HEK293 (cell line): Measurements from ENCODE around the gene KCNMB1.

Source experiments
- CTCF ChIA-PET: fragments of 350-600 bp; formaldehyde crosslinking; extraction: SDS; loops from one replicate; lab custom pipeline; 2021; ENCODE audit warnings: antibody characterized with exemption; lab: Yijun Ruan, JAX
- POLR2A ChIA-PET: fragments of 300-600 bp; formaldehyde crosslinking; extraction: SDS; loops from one replicate; lab custom pipeline; 2020; ENCODE audit warnings: antibody characterized with exemption, inconsistent platforms; lab: Yijun Ruan, JAX
- H3K27ac ChIP-seq: fragments of 200-500 bp; sonication (Bioruptor generic); 2 replicates; pipeline ENCODE4 v1.5.1; 2014; ENCODE audit warnings: low read depth, low read length, control low read depth, inconsistent platforms; ENCODE audit errors: extremely low read depth
- H3K36me3 ChIP-seq, 2 experiments: fragments of 200-500 bp in 1 of 2; sonication (Bioruptor generic) in 1 of 2; 1 replicate in 1 of 2; 2 replicates in 1 of 2; pipeline ENCODE4 v1.5.1; 2014 to 2017; ENCODE audit warnings: inconsistent platforms in 2 of 2, low read length in 2 of 2; ENCODE audit not compliant: control insufficient read depth in 2 of 2, insufficient read depth in 1 of 2
- H3K4me1 ChIP-seq: fragments of 200-500 bp; sonication (Bioruptor generic); 2 replicates; pipeline ENCODE4 v1.5.1; 2014; ENCODE audit warnings: mild to moderate bottlenecking, low read length, inconsistent platforms; ENCODE audit not compliant: control insufficient read depth, insufficient read depth
- H3K4me3 ChIP-seq: 2 replicates; pipeline ENCODE4 v1.5.1; 2011; ENCODE audit warnings: low read depth, mild to moderate bottlenecking, control low read depth, low read length, moderate library complexity
- H3K9me3 ChIP-seq: fragments of 200-500 bp; sonication (Bioruptor generic); 2 replicates; pipeline ENCODE4 v1.5.1; 2014; ENCODE audit warnings: low read depth, low read length, inconsistent platforms; ENCODE audit not compliant: control insufficient read depth, insufficient read depth
- ELK4 ChIP-seq: IDR thresholded peaks from 2 replicates; pipeline ENCODE4 v1.6.1; 2011; ENCODE audit warnings: mild to moderate bottlenecking, low read depth, low read length, borderline replicate concordance
- FEZF1 ChIP-seq: fragments of 450-650 bp; formaldehyde crosslinking; IDR thresholded peaks from 2 replicates; pipeline ENCODE4 v1.5.1; 2016; ENCODE audit warnings: missing biosample characterization, missing genetic modification characterization
- TSHZ1 ChIP-seq: fragments of 450-650 bp; formaldehyde crosslinking; IDR thresholded peaks from 2 replicates; pipeline ENCODE4 v1.5.1; 2016; ENCODE audit warnings: missing biosample characterization, missing genetic modification characterization, borderline replicate concordance
- ZNF155 ChIP-seq: fragments of 450-650 bp; formaldehyde crosslinking; IDR thresholded peaks from 2 replicates; pipeline ENCODE4 v1.5.1; 2016; ENCODE audit warnings: missing biosample characterization, missing genetic modification characterization
- ZNF174 ChIP-seq: fragments of 450-650 bp; formaldehyde crosslinking; IDR thresholded peaks from 2 replicates; pipeline ENCODE4 v1.5.0; 2017; ENCODE audit warnings: missing biosample characterization, mild to moderate bottlenecking, missing genetic modification characterization
- ZNF18 ChIP-seq: fragments of 450-650 bp; formaldehyde crosslinking; IDR thresholded peaks from 2 replicates; pipeline ENCODE4 v1.5.1; 2016; ENCODE audit warnings: missing biosample characterization, missing genetic modification characterization
- ZNF239 ChIP-seq: fragments of 450-650 bp; formaldehyde crosslinking; IDR thresholded peaks from 2 replicates; pipeline ENCODE4 v1.5.1; 2016; ENCODE audit warnings: missing biosample characterization, missing genetic modification characterization
- ZNF24 ChIP-seq: fragments of 450-650 bp; formaldehyde crosslinking; IDR thresholded peaks from 2 replicates; pipeline ENCODE4 v1.5.1; 2016; ENCODE audit warnings: missing biosample characterization, missing genetic modification characterization
- ZNF248 ChIP-seq: fragments of 450-650 bp; formaldehyde crosslinking; IDR thresholded peaks from 2 replicates; pipeline ENCODE4 v1.5.1; 2017; ENCODE audit warnings: missing biosample characterization, missing genetic modification characterization
- ZNF433 ChIP-seq: fragments of 450-650 bp; formaldehyde crosslinking; IDR thresholded peaks from 2 replicates; pipeline ENCODE4 v1.5.1; 2016; ENCODE audit warnings: missing biosample characterization, missing genetic modification characterization, low read depth
- ZNF449 ChIP-seq: fragments of 450-650 bp; formaldehyde crosslinking; IDR thresholded peaks from 2 replicates; pipeline ENCODE4 v1.5.1; 2017; ENCODE audit warnings: missing biosample characterization, mild to moderate bottlenecking, missing genetic modification characterization, moderate library complexity
- ZNF514 ChIP-seq: fragments of 450-650 bp; formaldehyde crosslinking; IDR thresholded peaks from 2 replicates; pipeline ENCODE4 v1.5.1; 2016; ENCODE audit warnings: missing biosample characterization, missing genetic modification characterization
- ZNF558 ChIP-seq: fragments of 450-650 bp; formaldehyde crosslinking; IDR thresholded peaks from 2 replicates; pipeline ENCODE4 v1.5.1; 2016; ENCODE audit warnings: missing biosample characterization, missing genetic modification characterization
- ZNF571 ChIP-seq: fragments of 450-650 bp; formaldehyde crosslinking; IDR thresholded peaks from 2 replicates; pipeline ENCODE4 v1.5.0; 2017; ENCODE audit warnings: missing biosample characterization, missing genetic modification characterization
- ZNF580 ChIP-seq: fragments of 450-650 bp; formaldehyde crosslinking; IDR thresholded peaks from 2 replicates; pipeline ENCODE4 v1.5.1; 2016; ENCODE audit warnings: missing biosample characterization, missing genetic modification characterization
- ZNF621 ChIP-seq: fragments of 450-650 bp; formaldehyde crosslinking; IDR thresholded peaks from 2 replicates; pipeline ENCODE4 v1.5.1; 2017; ENCODE audit warnings: missing biosample characterization, missing genetic modification characterization
- ZNF664 ChIP-seq: fragments of 450-650 bp; formaldehyde crosslinking; IDR thresholded peaks from 2 replicates; pipeline ENCODE4 v1.5.1; 2016; ENCODE audit warnings: missing biosample characterization, missing genetic modification characterization
- ZNF747 ChIP-seq: fragments of 450-650 bp; formaldehyde crosslinking; IDR thresholded peaks from 2 replicates; pipeline ENCODE4 v1.5.1; 2016; ENCODE audit warnings: missing biosample characterization, missing genetic modification characterization
- ZNF768 ChIP-seq: fragments of 450-650 bp; formaldehyde crosslinking; IDR thresholded peaks from 2 replicates; pipeline ENCODE4 v1.5.1; 2018; ENCODE audit warnings: missing biosample characterization, mild to moderate bottlenecking, missing genetic modification characterization
- ZSCAN5A ChIP-seq: fragments of 450-650 bp; formaldehyde crosslinking; IDR thresholded peaks from 2 replicates; pipeline ENCODE4 v1.5.1; 2016; ENCODE audit warnings: missing biosample characterization, missing genetic modification characterization

KCNMB1 gene

GRCh38 chr5:170377027-170377426 is 12.1 kb downstream of the KCNMB1 start:
- no peak overlapping the region for H3K4me3 ChIP-seq
- no peak overlapping the region for H3K27ac ChIP-seq
- ChIA-PET CTCF (no interaction called here), POLR2A (no interaction called here)
- H3K36me3 ChIP-seq = no peaks in the 10 kb centered on the region
- no peaks in the 10 kb centered on the region for H3K9me3 ChIP-seq
- TF ChIP-seq ZNF747 (tag by site-specific recombination) = no peak
- TF ChIP-seq ZNF580 = no peak
- no peak for TF ChIP-seq FEZF1
- no peak for TF ChIP-seq ZNF768
- no peak for TF ChIP-seq ZSCAN5A
- no peak for TF ChIP-seq ZNF18 (tag by site-specific recombination)
- no peak for TF ChIP-seq TSHZ1 (tag by site-specific recombination)
- TF ChIP-seq ZNF514 (tag by site-specific recombination) = no peak
- no peak for TF ChIP-seq ZNF664 (tag by site-specific recombination)
- TF ChIP-seq ZNF174 (tag by site-specific recombination) = no peak
- no peak for TF ChIP-seq ELK4
- TF ChIP-seq ZNF248 = no peak
- no peak for TF ChIP-seq ZNF239 (tag by site-specific recombination)
- TF ChIP-seq ZNF433 (tag by site-specific recombination) = no peak
- no peak for TF ChIP-seq ZNF571
- TF ChIP-seq ZNF449 (tag by site-specific recombination) = no peak
- no peak for TF ChIP-seq ZNF24 (tag by site-specific recombination)
- no peak for TF ChIP-seq ZNF621 (tag by site-specific recombination)
- TF ChIP-seq ZNF155 (tag by site-specific recombination) = no peak
- TF ChIP-seq ZNF558 (tag by site-specific recombination) = no peak
- TF ChIP-seq, all 188 proteins: peak for 0
- H3K4me1 ChIP-seq = no peaks in the 10 kb centered on the region
